GM12865 (cell line): ENCODE results near the gene ITGA7.

ENCODE experiments used
- DNase-seq: peaks from one replicate; pipeline ENCODE4 v3.0.0; 2010; ENCODE audit warnings: low read depth
- H3K4me3 ChIP-seq: 2 replicates; pipeline ENCODE4 v1.5.1; 2011; ENCODE audit warnings: mild to moderate bottlenecking, low read depth, low read length, control low read depth
- CTCF ChIP-seq: IDR thresholded peaks from 2 replicates; pipeline ENCODE4 v1.5.1; 2011; ENCODE audit warnings: low read length, control low read depth, low read depth, inconsistent platforms; ENCODE audit not compliant: insufficient read depth; ENCODE audit errors: missing control alignments

ITGA7 gene

GRCh38 chr12:55704824-55705718 is 2.6 kb downstream of the ITGA7 start:
- DNase-seq, result no peak
- TF ChIP-seq CTCF, result no peak
- H3K4me3 ChIP-seq, result no peak overlapping the region

- no peak for DNase-seq
- H3K4me3 ChIP-seq, result no peak overlapping the region
- TF ChIP-seq CTCF, result no peak
Observed at GRCh38 chr12:55703901-55704761, 3.6 kb downstream of the ITGA7 start.

GRCh38 chr12:55703288-55703687 is 4.4 kb downstream of the ITGA7 start:
- no peak for DNase-seq
- H3K4me3 ChIP-seq, result no peak overlapping the region
- no peak for TF ChIP-seq CTCF

GRCh38 chr12:55702861-55703260 is 4.8 kb downstream of the ITGA7 start:
- DNase-seq, result no peak
- TF ChIP-seq CTCF, result no peak
- no peak overlapping the region for H3K4me3 ChIP-seq

- no peak for TF ChIP-seq CTCF
- no peak for DNase-seq
- H3K4me3 ChIP-seq, result no peak overlapping the region
Observed at GRCh38 chr12:55700255-55701018, 7.3 kb downstream of the ITGA7 start.

GRCh38 chr12:55699471-55700055 is 8.1 kb downstream of the ITGA7 start:
- H3K4me3 ChIP-seq, result no peak overlapping the region
- no peak for TF ChIP-seq CTCF
- no peak for DNase-seq
